GM12878 (cell line): Measurements from ENCODE around the gene BHLHE41. TPM values are rescaled to one million over a fixed set of nuclear protein-coding genes. Genes with fewer than 3 reads are reported as not detected.

ENCODE experiments used
- ATAC-seq: fragments of 200-7000 bp; cut with Tn5 transposase; 3 replicates; pipeline ENCODE4 v1.9.1; 2020; ENCODE audit warnings: mild to moderate bottlenecking, moderate library complexity
- BruUV-seq: library from RNA; stranded (reverse); fragments of 400-500 nt; replicated peaks from 2 replicates; lab custom pipeline; 2021; lab: Mats Ljungman, UMichigan
- CTCF ChIA-PET: fragments of 300-600 bp; sonication (Branson Sonifier 250); formaldehyde crosslinking; extraction: SDS; loops from one replicate; lab custom pipeline; 2021; ENCODE audit warnings: inconsistent platforms; lab: Yijun Ruan, JAX
- POLR2A ChIA-PET: fragments of 350-600 bp; formaldehyde crosslinking; extraction: SDS; loops from one replicate; lab custom pipeline; 2021; ENCODE audit warnings: inconsistent platforms; lab: Charles Lee
- RAD21 ChIA-PET: fragments of 300-600 bp; sonication (Branson Sonifier 250); formaldehyde crosslinking; loops from one replicate; lab custom pipeline; 2023; ENCODE audit warnings: antibody characterized with exemption; ENCODE audit not compliant: unreplicated experiment; lab: Charles Lee
- SMC1A ChIA-PET: fragments of 300-600 bp; sonication (Branson Sonifier 250); formaldehyde crosslinking; loops from one replicate; lab custom pipeline; 2023; ENCODE audit not compliant: unreplicated experiment, uncharacterized antibody; lab: Charles Lee
- DNase-seq: peaks from one replicate; pipeline ENCODE4 v3.0.0-alpha.2; 2011; ENCODE audit warnings: low read depth, low spot score
- FAIRE-seq: peaks from 3 replicates; lab custom pipeline; 2011; peaks lifted over from hg19 to GRCh38; lab: Jason Lieb, UNC
- H2AFZ ChIP-seq: 2 replicates; pipeline ENCODE4 v1.6.0; 2011; ENCODE audit warnings: low read depth, low read length, control low read depth; ENCODE audit not compliant: control insufficient read depth
- H3K27ac ChIP-seq: 2 replicates; pipeline ENCODE4 v1.5.1; 2011; ENCODE audit warnings: control low read depth; ENCODE audit not compliant: control insufficient read depth, insufficient read depth
- H3K27me3 ChIP-seq, 2 experiments: replicated peaks in 1 of 2; 2 replicates each; pipeline versions ENCODE4 v1.6.0 to v1.6.1; 2011; ENCODE audit warnings: low read length in 1 of 2; ENCODE audit not compliant: control insufficient read depth in 2 of 2, insufficient read depth in 2 of 2
- H3K36me3 ChIP-seq, 2 experiments: 2 replicates each; pipeline ENCODE4 v1.5.1; 2011; ENCODE audit warnings: low read length in 1 of 2; ENCODE audit not compliant: control insufficient read depth in 2 of 2, insufficient read depth in 2 of 2
- H3K4me1 ChIP-seq: 2 replicates; pipeline ENCODE4 v1.6.1; 2011; ENCODE audit warnings: mild to moderate bottlenecking, low read length, moderate library complexity, mixed read lengths; ENCODE audit not compliant: control insufficient read depth, insufficient read depth
- H3K4me2 ChIP-seq: 2 replicates; pipeline ENCODE4 v1.6.0; 2011; ENCODE audit warnings: control low read depth; ENCODE audit not compliant: control insufficient read depth, insufficient read depth
- H3K4me3 ChIP-seq: fragments of 200-600 bp; sonication (generic); 2 replicates; pipeline ENCODE4 v1.5.1; 2016
- H3K79me2 ChIP-seq: 2 replicates; pipeline ENCODE4 v1.6.0; 2011; ENCODE audit warnings: low read length; ENCODE audit not compliant: control insufficient read depth, insufficient read depth
- H3K9ac ChIP-seq: 2 replicates; pipeline ENCODE4 v1.8.0; 2011; ENCODE audit warnings: low read length, control low read depth, mixed read lengths; ENCODE audit not compliant: control insufficient read depth, insufficient read depth
- H3K9me3 ChIP-seq: replicated peaks from 3 replicates; pipeline ENCODE4 v1.5.1; 2011; ENCODE audit warnings: mild to moderate bottlenecking, low read length; ENCODE audit not compliant: control insufficient read depth, insufficient read depth
- H4K20me1 ChIP-seq: 2 replicates; pipeline ENCODE4 v1.6.0; 2011; ENCODE audit not compliant: control insufficient read depth, insufficient read depth
- ASH2L ChIP-seq: fragments of 300-600, 200-600 bp; sonication (generic); IDR thresholded peaks from 2 replicates; pipeline ENCODE4 v1.6.1; 2017; ENCODE audit warnings: low read depth, mild to moderate bottlenecking, borderline replicate concordance
- ATF2 ChIP-seq: IDR thresholded peaks from 2 replicates; pipeline ENCODE4 v1.6.1; 2012; ENCODE audit warnings: low read length, inconsistent platforms
- BMI1 ChIP-seq: fragments of 450-650 bp; IDR thresholded peaks from 2 replicates; pipeline ENCODE4 v1.6.1; 2016; ENCODE audit warnings: mild to moderate bottlenecking, moderate library complexity, borderline replicate concordance
- BRCA1 ChIP-seq: IDR thresholded peaks from 2 replicates; pipeline ENCODE4 v1.6.1; 2011; ENCODE audit warnings: low read depth, low read length, improper control_type of control experiment
- CREB1 ChIP-seq: IDR thresholded peaks from 2 replicates; pipeline ENCODE4 v1.6.1; 2012; ENCODE audit warnings: low read depth, mild to moderate bottlenecking, inconsistent platforms
- CTCF ChIP-seq, 3 experiments: IDR thresholded peaks in 2 of 3; conservative IDR thresholded peaks in 1 of 3; 2 replicates each; pipeline ENCODE4 v1.5.1; 2011; ENCODE audit warnings: low read depth in 3 of 3, low read length in 3 of 3, mild to moderate bottlenecking in 3 of 3, control low read depth in 2 of 3, moderate library complexity in 2 of 3, inconsistent platforms in 1 of 3, mixed read lengths in 1 of 3; ENCODE audit not compliant: control insufficient read depth in 2 of 3, insufficient read depth in 1 of 3; ENCODE audit errors: extremely low read depth in 1 of 3
- JUNB ChIP-seq: IDR thresholded peaks from 2 replicates; pipeline ENCODE4 v1.6.1; 2016; ENCODE audit warnings: antibody characterized with exemption, mild to moderate bottlenecking
- NR2F1 ChIP-seq: fragments of 450-650 bp; conservative IDR thresholded peaks from 2 replicates; pipeline ENCODE4 v1.6.1; 2017; ENCODE audit warnings: mild to moderate bottlenecking
- PAX5 ChIP-seq: IDR thresholded peaks from 2 replicates; pipeline ENCODE4 v1.6.1; 2011; ENCODE audit warnings: low read depth, low read length, borderline replicate concordance
- RAD21 ChIP-seq: IDR thresholded peaks from 2 replicates; pipeline ENCODE4 v1.6.1; 2011; ENCODE audit warnings: mild to moderate bottlenecking, low read depth, low read length, moderate library complexity; ENCODE audit not compliant: insufficient read depth
- SMAD1 ChIP-seq: fragments of 450-650 bp; IDR thresholded peaks from 2 replicates; pipeline ENCODE4 v1.6.1; 2018; ENCODE audit warnings: mild to moderate bottlenecking, low read depth; ENCODE audit not compliant: partially characterized antibody
- SP1 ChIP-seq: IDR thresholded peaks from one replicate; pipeline ENCODE4 v1.6.1; 2011; ENCODE audit warnings: low read depth, low read length
- SUZ12 ChIP-seq: fragments of 200-600 bp; sonication (generic); IDR thresholded peaks from one replicate; pipeline ENCODE4 v1.6.1; 2018; ENCODE audit warnings: antibody characterized with exemption, mild to moderate bottlenecking; ENCODE audit not compliant: unreplicated experiment
- USF2 ChIP-seq: IDR thresholded peaks from 2 replicates; pipeline ENCODE4 v1.6.1; 2011; ENCODE audit warnings: low read depth, low read length, improper control_type of control experiment, borderline replicate concordance
- ZBTB11 ChIP-seq: fragments of 450-650 bp; formaldehyde crosslinking; IDR thresholded peaks from 2 replicates; pipeline ENCODE4 v1.5.0; 2022; ENCODE audit warnings: mild to moderate bottlenecking, missing genetic modification characterization
- ZNF384 ChIP-seq: IDR thresholded peaks from 2 replicates; pipeline ENCODE4 v1.6.1; 2012; ENCODE audit warnings: low read depth, mild to moderate bottlenecking, low read length, improper control_type of control experiment, borderline replicate concordance
- WGBS: methylation state at CpG from one replicate; pipeline ENCODE4 v1.1.6; 2016; ENCODE audit warnings: low lambda C conversion rate; ENCODE audit not compliant: insufficient replicate concordance, insufficient coverage; ENCODE audit errors: missing lambda C conversion rate; 5-methylcytosine and 5-hydroxymethylcytosine counted together
- in situ Hi-C: fragments of 300-500 bp; cut with MboI; formaldehyde crosslinking; loops from 9 replicates; pipeline ENCODE4 v1.14.3; 2018; ENCODE audit warnings: mixed read lengths
- intact Hi-C: fragments of 100-400 bp; cut with micrococcal nuclease; formaldehyde crosslinking; loops from one replicate; pipeline ENCODE4 v1.14.2; 2022; ENCODE audit not compliant: unreplicated experiment
- polyA plus RNA-seq, 11 experiments: library from polyadenylated mRNA; depleted of rRNA in 4 of 11; unstranded in 6 of 11; stranded (reverse) in 5 of 11; fragments of >200 nt; fragmentation: Nextera tagmentation in 4 of 11; fragmentation: Illumina TruSeq in 1 of 11; extraction: Ambion mirVana in 4 of 11; extraction: Trizol in 1 of 11; gene quantifications; 1 replicate in 1 of 11; 2 replicates in 10 of 11; pipeline versions ENCODE4 v1.2.1 to v1.2.3, GENCODE V29; 2011 to 2016; ENCODE audit warnings: inconsistent platforms in 2 of 11, missing spikeins in 2 of 11, low read depth in 1 of 11
- total RNA-seq, 4 experiments: library from RNA; depleted of rRNA in 3 of 4; stranded (reverse); fragments of >200 nt in 3 of 4; fragmentation: Illumina TruSeq in 1 of 4; extraction: Trizol in 1 of 4; gene quantifications; 2 replicates each; pipeline versions ENCODE4 v1.2.1 to v1.2.3, GENCODE V29; 2013 to 2021

Gene BHLHE41
- total and polyA plus RNA-seq, 10 of the 15 experiments (the other 5 are each of a cell fraction or from before 2014, with no cell fraction given) = 0.02 to 1.5 (median 0.07) TPM; not detected in 3

- Histone ChIP-seq H3K4me2 (no peak overlapping the region), H3K9me3 (no peaks in the 10 kb centered on the region; the same call in 2 of the 3 replicates), H4K20me1 (no peaks in the 10 kb centered on the region), H3K27ac (no peak overlapping the region; the same call in 1 of the 2 replicates), H3K36me3 (no peaks in the 10 kb centered on the region), H3K4me1 (peaks cover 41% of the 10 kb centered on the region), H2AFZ (peak overlapping the region; percentile 51; the same call in 1 of the 2 replicates), H3K9ac (no peak overlapping the region), H3K4me3 (no peak overlapping the region), H3K27me3 (no peaks in the 10 kb centered on the region), H3K79me2 (no peaks in the 10 kb centered on the region)
- FAIRE-seq (peak; percentile 44), ATAC-seq (no peak), DNase-seq (no peak)
- BruUV-seq = no TSS peak
- RAD21 ChIA-PET = interaction anchor here (1.1 to 5.5 kb wide), 6 partner anchors 11 to 160 kb away, joined by 3 to 76 read pairs (median 15); no protein-coding TSS in a partner anchor
- SMC1A ChIA-PET = interaction anchor here (0.8 to 8.1 kb wide), 11 partner anchors 13 to 1004 kb away, joined by 3 to 93 read pairs (median 14); partner anchors contain the start of gene BHLHE41
- 82% methylated on average over 3 of the region's 3 CpGs for WGBS
- CTCF ChIA-PET = interaction anchor here (0.7 to 7.2 kb wide), 7 partner anchors 9 to 214 kb away, joined by 3 to 74 read pairs (median 3); partner anchors contain the start of gene BHLHE41
- in situ Hi-C loops (no loop called here), intact Hi-C loops (no loop called here)
- POLR2A ChIA-PET = no interaction called here
- TF ChIP-seq RAD21 (peak; percentile 44; the same call in 1 of the 2 replicates), BRCA1 (no peak), ATF2 (no peak), NR2F1 (no peak), ASH2L (no peak), SMAD1 (no peak), CTCF (IDR thresholded peaks at IDR 0.05 in 2 of 3, conservative IDR thresholded peaks at IDR 0.05 in 1 of 3; ENCODE audit: control insufficient read depth in 2 of 3, extremely low read depth in 1 of 3, insufficient read depth in 1 of 3, low read depth in 3 of 3, low read length in 3 of 3) (peak in 1 of 3 experiments; percentile 17; a peak in 1 of 6 replicates), JUNB (no peak), SP1 (no peak), ZBTB11 (CRISPR knock-in tag) (no peak), SUZ12 (no peak), BMI1 (no peak), PAX5 (no peak), ZNF384 (no peak), CREB1 (no peak), USF2 (no peak)
Observed at GRCh38 chr12:26158078-26158764, 33.4 kb upstream of the BHLHE41 start.
